HCT116 (cell line): Measurements from ENCODE around the gene PRKCH. TPM values are rescaled to one million over a fixed set of nuclear protein-coding genes. Genes with fewer than 3 reads are reported as not detected.

Experiments used
- ATAC-seq: fragments of 200-7000 bp; cut with Tn5 transposase; 2 replicates; pipeline ENCODE4 v1.9.1; 2020; ENCODE audit warnings: mild to moderate bottlenecking, moderate library complexity
- BruUV-seq: library from RNA; stranded (reverse); fragments of 400-500 nt; replicated peaks from 2 replicates; lab custom pipeline; 2021; lab: Mats Ljungman, UMichigan
- CTCF ChIA-PET: fragments of 300-600 bp; sonication (Branson Sonifier 250); formaldehyde crosslinking; loops from one replicate; lab custom pipeline; 2021; ENCODE audit warnings: antibody characterized with exemption; lab: Charles Lee
- POLR2A ChIA-PET: fragments of 300-600, 350-600 bp; sonication (Branson Sonifier 250); formaldehyde crosslinking; loops from one replicate; lab custom pipeline; 2021; ENCODE audit warnings: antibody characterized with exemption; lab: Charles Lee
- RAD21 ChIA-PET, 2 experiments: fragments of 300-600 bp; sonication (Branson Sonifier 250); formaldehyde crosslinking; loops; one replicate each; lab custom pipeline; 2023; ENCODE audit warnings: low total read pairs in 2 of 2; ENCODE audit not compliant: uncharacterized antibody in 2 of 2, unreplicated experiment in 2 of 2, low non-redundant PET in 1 of 2; lab: Charles Lee
- DNase-seq: peaks from one replicate; pipeline ENCODE4 v3.0.0-alpha.2; 2010; ENCODE audit warnings: low read depth, low spot score
- H2AFZ ChIP-seq: fragments of 200-600 bp; shearing (Covaris generic), sonication (generic); 2 replicates; pipeline ENCODE4 v1.6.1; 2017; ENCODE audit warnings: low read depth, mixed run types, mixed read lengths, antibody characterized with exemption, low read length; ENCODE audit not compliant: poor library complexity, severe bottlenecking
- H3K27ac ChIP-seq: 2 replicates; pipeline ENCODE4 v1.5.1; 2012; ENCODE audit warnings: low read depth, low read length
- H3K27me3 ChIP-seq: fragments of 200-600 bp; sonication (generic); 2 replicates; pipeline ENCODE4 v1.6.1; 2016; ENCODE audit warnings: mixed run types, low read length, mixed read lengths; ENCODE audit not compliant: insufficient read depth
- H3K36me3 ChIP-seq, 2 experiments: fragments of 200-500 bp in 1 of 2; fragments of 200-600 bp in 1 of 2; sonication (Bioruptor generic) in 1 of 2; sonication (generic) in 1 of 2; 2 replicates each; pipeline versions ENCODE4 v1.5.1 to v1.6.1; 2014 to 2016; ENCODE audit warnings: low read length in 2 of 2, inconsistent platforms in 1 of 2, mixed read lengths in 1 of 2, mixed run types in 1 of 2; ENCODE audit not compliant: insufficient read depth in 2 of 2, control insufficient read depth in 1 of 2
- H3K4me1 ChIP-seq, 2 experiments: fragments of 200-600 bp in 1 of 2; sonication (generic) in 1 of 2; 2 replicates each; pipeline versions ENCODE4 v1.5.1 to v1.6.1; 2012 to 2017; ENCODE audit warnings: low read length in 2 of 2, inconsistent platforms in 1 of 2, mild to moderate bottlenecking in 1 of 2, mixed read lengths in 1 of 2, mixed run types in 1 of 2, moderate library complexity in 1 of 2; ENCODE audit not compliant: insufficient read depth in 2 of 2, control insufficient read depth in 1 of 2
- H3K4me2 ChIP-seq: fragments of 200-600 bp; sonication (generic); 2 replicates; pipeline ENCODE4 v1.6.1; 2017; ENCODE audit warnings: mixed run types, low read length, mixed read lengths
- H3K4me3 ChIP-seq, 2 experiments: fragments of 200-600 bp in 1 of 2; sonication (generic) in 1 of 2; replicated peaks in 1 of 2; 2 replicates each; pipeline ENCODE4 v1.5.1; 2011 to 2016; ENCODE audit warnings: low read length in 2 of 2, control low read depth in 1 of 2, low read depth in 1 of 2, mild to moderate bottlenecking in 1 of 2, mixed read lengths in 1 of 2, mixed run types in 1 of 2
- H3K79me2 ChIP-seq: fragments of 200-600 bp; sonication (generic); 2 replicates; pipeline ENCODE4 v1.6.1; 2017; ENCODE audit warnings: mild to moderate bottlenecking, mixed run types, low read length, moderate library complexity, mixed read lengths; ENCODE audit not compliant: insufficient read depth
- H3K9ac ChIP-seq: fragments of 200-600 bp; sonication (generic); 2 replicates; pipeline ENCODE4 v1.6.1; 2016; ENCODE audit warnings: low read length, mixed read lengths
- H3K9me2 ChIP-seq: fragments of 200-600 bp; sonication (generic), shearing (Covaris generic); 2 replicates; pipeline ENCODE4 v1.6.1; 2017; ENCODE audit warnings: mixed run types, mild to moderate bottlenecking, moderate library complexity; ENCODE audit not compliant: insufficient read depth
- H3K9me3 ChIP-seq, 2 experiments: fragments of 200-500 bp in 1 of 2; fragments of 200-600 bp in 1 of 2; sonication (Bioruptor generic) in 1 of 2; sonication (generic) in 1 of 2; 2 replicates each; pipeline ENCODE4 v1.6.1; 2014 to 2017; ENCODE audit warnings: low read length in 2 of 2, mixed read lengths in 2 of 2, inconsistent platforms in 1 of 2, low read depth in 1 of 2, mild to moderate bottlenecking in 1 of 2, mixed run types in 1 of 2, moderate library complexity in 1 of 2; ENCODE audit not compliant: control insufficient read depth in 1 of 2, insufficient read depth in 1 of 2
- H4K20me1 ChIP-seq: fragments of 200-600 bp; sonication (generic), shearing (Covaris generic); 2 replicates; pipeline ENCODE4 v1.6.1; 2017; ENCODE audit warnings: mixed run types, mild to moderate bottlenecking, moderate library complexity; ENCODE audit not compliant: insufficient read depth
- CBX3 ChIP-seq: IDR thresholded peaks from 2 replicates; pipeline ENCODE4 v1.6.1; 2012; ENCODE audit warnings: low read depth
- EGR1 ChIP-seq: IDR thresholded peaks from 2 replicates; pipeline ENCODE4 v1.6.1; 2012; ENCODE audit warnings: low read depth
- ELF1 ChIP-seq: IDR thresholded peaks from 2 replicates; pipeline ENCODE4 v1.6.1; 2012; ENCODE audit warnings: low read depth, borderline replicate concordance
- FOSL1 ChIP-seq: IDR thresholded peaks from 2 replicates; pipeline ENCODE4 v1.6.1; 2012; ENCODE audit warnings: low read depth
- MAX ChIP-seq: IDR thresholded peaks from 2 replicates; pipeline ENCODE4 v1.6.1; 2012
- POLR2A ChIP-seq: IDR thresholded peaks from 2 replicates; pipeline ENCODE4 v1.7.0; 2011; ENCODE audit warnings: borderline replicate concordance; ENCODE audit not compliant: insufficient read depth, insufficient read length; ENCODE audit errors: extremely low read depth
- RAD21 ChIP-seq: IDR thresholded peaks from 2 replicates; pipeline ENCODE4 v1.6.1; 2012; ENCODE audit warnings: low read depth, mild to moderate bottlenecking
- REST ChIP-seq: IDR thresholded peaks from 2 replicates; pipeline ENCODE4 v1.6.1; 2012; ENCODE audit warnings: low read depth
- TCF7L2 ChIP-seq: IDR thresholded peaks from 2 replicates; pipeline ENCODE4 v1.7.0; 2011; ENCODE audit warnings: borderline replicate concordance, inconsistent platforms; ENCODE audit not compliant: insufficient read depth, insufficient read length; ENCODE audit errors: extremely low read depth
- ZBTB33 ChIP-seq: IDR thresholded peaks from 2 replicates; pipeline ENCODE4 v1.6.1; 2011; ENCODE audit warnings: mild to moderate bottlenecking, low read length, moderate library complexity; ENCODE audit not compliant: insufficient replicate concordance; ENCODE audit errors: extremely low read depth
- intact Hi-C: fragments of 100-400 bp; cut with micrococcal nuclease; formaldehyde crosslinking; loops from 2 replicates; pipeline ENCODE4 v1.10.0; 2022
- total RNA-seq: library from RNA; stranded (reverse); gene quantifications from one replicate; pipeline ENCODE4 v1.2.1, GENCODE V29; 2021; ENCODE audit not compliant: unreplicated experiment

PRKCH gene
- total RNA-seq, 1 experiment from 2014 or later: 16.6 TPM

GRCh38 chr14:61394542-61394941, 73.2 kb downstream of the PRKCH start:
- Histone ChIP-seq H3K4me1 (peaks cover 5 to 16% of the 10 kb centered on the region in 2 experiments), H3K79me2 (no peaks in the 10 kb centered on the region), H4K20me1 (no peaks in the 10 kb centered on the region), H3K27ac (no peak overlapping the region), H3K9ac (no peak overlapping the region), H3K9me3 (no peaks in the 10 kb centered on the region), H3K4me3 (no peak overlapping the region), H3K36me3 (no peaks in the 10 kb centered on the region), H3K9me2 (no peaks in the 10 kb centered on the region), H2AFZ (no peak overlapping the region), H3K4me2 (no peak overlapping the region), H3K27me3 (no peaks in the 10 kb centered on the region)
- RAD21 ChIA-PET: no interaction called here
- POLR2A ChIA-PET: no interaction called here
- TF ChIP-seq RAD21 (no peak), ZBTB33 (no peak), ELF1 (no peak), MAX (no peak), TCF7L2 (no peak)
- no TSS peak for BruUV-seq
- DNase-seq (no peak), ATAC-seq (no peak)
- CTCF ChIA-PET: no interaction called here
- intact Hi-C loops: no loop called here

- H3K79me2 ChIP-seq: no peaks in the 10 kb centered on the region
- DNase-seq: no peak
- RAD21 ChIA-PET: no interaction called here
- no peak for ATAC-seq
- peaks cover 0 to 9% of the 10 kb centered on the region in 2 experiments; a peak in 1 of 4 replicates for H3K4me1 ChIP-seq
- no peak overlapping the region for H3K4me2 ChIP-seq
- no peaks in the 10 kb centered on the region for H4K20me1 ChIP-seq
- H3K9me3 ChIP-seq: no peaks in the 10 kb centered on the region
- no peaks in the 10 kb centered on the region for H3K9me2 ChIP-seq
- no peak for TF ChIP-seq REST
- TF ChIP-seq FOSL1: no peak
- TF ChIP-seq POLR2A: no peak
- no peak for TF ChIP-seq EGR1
- TF ChIP-seq CBX3: no peak
- TF ChIP-seq MAX: no peak
- H2AFZ ChIP-seq: no peak overlapping the region
- H3K4me3 ChIP-seq: no peak overlapping the region
- H3K9ac ChIP-seq: no peak overlapping the region
- no TSS peak for BruUV-seq
- CTCF ChIA-PET: interaction anchor here (0.7 kb wide), 1 partner anchor 1305 kb away, joined by 3 read pairs; no protein-coding TSS in a partner anchor
- intact Hi-C loops: no loop called here
- no peak overlapping the region for H3K27ac ChIP-seq
- no peaks in the 10 kb centered on the region for H3K27me3 ChIP-seq
- no peaks in the 10 kb centered on the region for H3K36me3 ChIP-seq
- POLR2A ChIA-PET: no interaction called here
These were observed 73.8 kb downstream of the PRKCH start for GRCh38 chr14:61395115-61395725.
